ENCODE measurements around the gene ACIN1. TPM values are rescaled to one million over a fixed set of nuclear protein-coding genes. Genes with fewer than 3 reads are reported as not detected.
A peak's percentile ranks its signal among the peaks of the same experiment; 100 is the strongest.

Gene ACIN1
- total and polyA plus RNA-seq, 9 of the 15 experiments (the other 6 are each of a cell fraction or from before 2014, with no cell fraction given): 5.0 to 196 (median 129) TPM

- TF ChIP-seq CBX5 (IDR thresholded peaks at IDR 0.05; ENCODE audit: borderline replicate concordance, low read depth) (no peak), KLF16 (IDR thresholded peaks at IDR 0.05) (no peak), ELK1 (CRISPR knock-in tag; IDR thresholded peaks at IDR 0.05) (no peak), ZFP1 (CRISPR knock-in tag; IDR thresholded peaks at IDR 0.05) (no peak), ZFP30 (CRISPR knock-in tag; IDR thresholded peaks at IDR 0.05; ENCODE audit: borderline replicate concordance) (no peak), DDX20 (tag; IDR thresholded peaks at IDR 0.05; ENCODE audit: low read depth) (no peak), ZNF75A (CRISPR knock-in tag; IDR thresholded peaks at IDR 0.05) (no peak), DNMT1 (IDR thresholded peaks at IDR 0.05) (peak; percentile 99), TAF7 (tag; IDR thresholded peaks at IDR 0.05) (peak; percentile 83), KLF10 (CRISPR knock-in tag; IDR thresholded peaks at IDR 0.05) (no peak), JUND (IDR thresholded peaks at IDR 0.05; ENCODE audit: borderline replicate concordance, low read depth, low read length) (peak; percentile 40; the same call in 1 of the 2 replicates), JUND (tag; IDR thresholded peaks at IDR 0.05; ENCODE audit: borderline replicate concordance, low read depth, low read length) (no peak; the same call in 2 of the 3 replicates), SUPT5H (IDR thresholded peaks at IDR 0.05) (peak; percentile 95), HOMEZ (CRISPR knock-in tag; IDR thresholded peaks at IDR 0.05) (no peak), HDAC2 (IDR thresholded peaks at IDR 0.05) (no peak), CHAMP1 (IDR thresholded peaks at IDR 0.05) (no peak), ARID2 (IDR thresholded peaks at IDR 0.05) (no peak), ZNF589 (CRISPR knock-in tag; IDR thresholded peaks at IDR 0.05; ENCODE audit: low read depth) (peak; percentile 55), RBM14 (IDR thresholded peaks at IDR 0.05; ENCODE audit: borderline replicate concordance, insufficient read depth, low read depth, low read length) (no peak), NEUROD1 (IDR thresholded peaks at IDR 0.05; ENCODE audit: borderline replicate concordance, low read depth, low read length, partially characterized antibody) (peak; percentile 5)
Measured at GRCh38 chr14:23071244-23071920, 23.6 kb downstream of the ACIN1 start (continued).

Measured in K562 (cell line).